B cell (primary cell): ENCODE data around the gene PKDREJ. TPM values are rescaled to one million over a fixed set of nuclear protein-coding genes. Genes with fewer than 3 reads are reported as not detected.

ENCODE experiments used
- ATAC-seq: fragments of 200-7000 bp; cut with Tn5 transposase; one replicate; pipeline ENCODE4 v1.10.0; 2021; ENCODE audit warnings: low read depth, mild to moderate bottlenecking, moderate number of reproducible peaks, moderate library complexity
- CTCF ChIA-PET: fragments of 350-600 bp; sonication (Branson Sonifier 250); formaldehyde crosslinking; loops from one replicate; lab custom pipeline; 2021; ENCODE audit warnings: antibody characterized with exemption, inconsistent platforms; lab: Charles Lee
- POLR2A ChIA-PET: fragments of 350-600 bp; sonication (Branson Sonifier 250); formaldehyde crosslinking; loops from one replicate; lab custom pipeline; 2021; ENCODE audit warnings: antibody characterized with exemption; lab: Charles Lee
- DNase-seq: peaks from one replicate; pipeline ENCODE4 v3.0.0; 2013
- H2AFZ ChIP-seq: 2 replicates; pipeline ENCODE4 v1.6.1; 2012; ENCODE audit warnings: mild to moderate bottlenecking, low read depth, low read length; ENCODE audit not compliant: insufficient read depth, poor library complexity, severe bottlenecking
- H3K27ac ChIP-seq, 2 donors: 1 replicate in 1 of 2; 2 replicates in 1 of 2; pipeline ENCODE4 v1.5.1; 2012 to 2013; ENCODE audit warnings: low read length in 2 of 2, mild to moderate bottlenecking in 2 of 2, moderate library complexity in 1 of 2
- H3K27me3 ChIP-seq, 4 experiments: fragments of 200-600 bp in 1 of 4; sonication (generic) in 1 of 4; replicated peaks in 1 of 4; 1 replicate in 2 of 4; 2 replicates in 2 of 4; pipeline versions ENCODE4 v1.6.1 to v1.7.0; 2013 to 2016; ENCODE audit warnings: low read length in 3 of 4, mild to moderate bottlenecking in 2 of 4, mixed read lengths in 1 of 4, moderate library complexity in 1 of 4; ENCODE audit not compliant: insufficient read depth in 4 of 4, control insufficient read depth in 3 of 4; ENCODE audit errors: control extremely low read depth in 1 of 4
- H3K36me3 ChIP-seq, 2 experiments: replicated peaks in 1 of 2; 1 replicate in 1 of 2; 2 replicates in 1 of 2; pipeline versions ENCODE4 v1.6.1 to v1.7.1; 2013; ENCODE audit warnings: low read length in 1 of 2; ENCODE audit not compliant: insufficient read depth in 2 of 2, control insufficient read depth in 1 of 2; ENCODE audit errors: control extremely low read depth in 1 of 2, extremely low read depth in 1 of 2
- H3K4me1 ChIP-seq, 2 donors: fragments of 200-600 bp in 1 of 2; sonication (generic) in 1 of 2; 1 replicate in 1 of 2; 2 replicates in 1 of 2; pipeline versions ENCODE4 v1.5.1 to v1.6.1; 2013 to 2017; ENCODE audit warnings: low read length in 2 of 2; ENCODE audit not compliant: control insufficient read depth in 2 of 2, insufficient read depth in 2 of 2
- H3K4me2 ChIP-seq: replicated peaks from 2 replicates; pipeline ENCODE3; 2012; ENCODE audit warnings: mild to moderate bottlenecking, low read depth, low read length; ENCODE audit not compliant: poor library complexity, severe bottlenecking
- H3K4me3 ChIP-seq, 5 experiments: fragments of 200-600 bp in 1 of 5; sonication (generic) in 1 of 5; 1 replicate in 3 of 5; 2 replicates in 2 of 5; pipeline versions ENCODE4 v1.5.1 to v1.7.0; 2011 to 2016; ENCODE audit warnings: low read length in 4 of 5, mild to moderate bottlenecking in 4 of 5, low read depth in 2 of 5, control low read depth in 1 of 5, moderate library complexity in 1 of 5; ENCODE audit not compliant: insufficient read depth in 1 of 5; ENCODE audit errors: control extremely low read depth in 1 of 5, extremely low read depth in 1 of 5
- H3K79me2 ChIP-seq: fragments of 200-600 bp; sonication (generic); one replicate; pipeline ENCODE4 v1.6.0; 2016; ENCODE audit warnings: low read length; ENCODE audit not compliant: control insufficient read depth, insufficient read depth
- H3K9ac ChIP-seq: fragments of 200-600 bp; sonication (generic); 2 replicates; pipeline ENCODE4 v1.6.1; 2017; ENCODE audit warnings: mild to moderate bottlenecking, low read length, moderate library complexity
- H3K9me3 ChIP-seq, 3 donors: one replicate each; pipeline versions ENCODE4 v1.6.1 to v1.7.1; 2013; ENCODE audit warnings: low read length in 2 of 3; ENCODE audit not compliant: control insufficient read depth in 2 of 3, insufficient read depth in 1 of 3; ENCODE audit errors: control extremely low read depth in 1 of 3
- H4K20me1 ChIP-seq: 2 replicates; pipeline ENCODE4 v1.6.0; 2012; ENCODE audit warnings: mild to moderate bottlenecking, low read length; ENCODE audit not compliant: insufficient read depth, control insufficient read depth, poor library complexity, severe bottlenecking
- H3K27ac Mint-ChIP-seq: one replicate; pipeline ENCODE4 v1.8.0; 2021; ENCODE audit warnings: mixed read lengths
- H3K27me3 Mint-ChIP-seq: one replicate; pipeline ENCODE4 v1.8.0; 2021; ENCODE audit warnings: mixed read lengths
- H3K4me1 Mint-ChIP-seq: one replicate; pipeline ENCODE4 v1.8.0; 2021; ENCODE audit warnings: mixed read lengths
- H3K4me3 Mint-ChIP-seq: one replicate; pipeline ENCODE4 v1.8.0; 2021; ENCODE audit warnings: mixed read lengths
- H3K9me3 Mint-ChIP-seq: one replicate; pipeline ENCODE4 v1.8.0; 2022; ENCODE audit warnings: mixed read lengths; ENCODE audit not compliant: insufficient read depth
- CTCF ChIP-seq: fragments of 200-600 bp; IDR thresholded peaks from one replicate; pipeline ENCODE4 v1.8.0; 2022; ENCODE audit warnings: antibody characterized with exemption, mild to moderate bottlenecking
- EZH2 ChIP-seq: IDR thresholded peaks from 2 replicates; pipeline ENCODE4 v1.6.1; 2012; ENCODE audit warnings: borderline replicate concordance, low read depth, mild to moderate bottlenecking, moderate library complexity, low read length; ENCODE audit not compliant: insufficient read depth, poor library complexity, severe bottlenecking
- WGBS: methylation state at CpG from one replicate; pipeline ENCODE4 v1.1.5; 2013; ENCODE audit warnings: missing lambda C conversion rate; ENCODE audit not compliant: insufficient coverage; 5-methylcytosine and 5-hydroxymethylcytosine counted together
- intact Hi-C: fragments of 100-400 bp; cut with micrococcal nuclease; formaldehyde crosslinking; loops from one replicate; pipeline ENCODE4 v1.10.0; 2022
- polyA plus RNA-seq: library from polyadenylated mRNA; depleted of rRNA; stranded (reverse); fragments of >200 nt; gene quantifications from 2 replicates; pipeline ENCODE4 v1.2.3, GENCODE V29; 2012
- total RNA-seq, 2 donors: library from RNA; stranded (reverse); fragments of 120-200 nt in 1 of 2; gene quantifications; 1 replicate in 1 of 2; 2 replicates in 1 of 2; pipeline versions ENCODE4 v1.2.3 to v1.2.4, GENCODE V29; 2013 to 2022

PKDREJ gene
- total and polyA plus RNA-seq, 2 donors (not counting 1 experiment from before 2014, with no cell fraction given): not detected

- H3K9ac ChIP-seq: no peak overlapping the region
- DNase-seq: no peak
- Mint-ChIP-seq H3K9me3 (no peaks in the 10 kb centered on the region), H3K4me1 (no peaks in the 10 kb centered on the region), H3K4me3 (no peak overlapping the region), H3K27ac (no peak overlapping the region), H3K27me3 (no peaks in the 10 kb centered on the region)
- peaks cover 0 to 1% of the 10 kb centered on the region in 2 experiments for H3K36me3 ChIP-seq
- H3K4me1 ChIP-seq: no peaks in the 10 kb centered on the region
- H3K27me3 ChIP-seq: no peaks in the 10 kb centered on the region
- H3K9me3 ChIP-seq: no peaks in the 10 kb centered on the region
- no peak overlapping the region for H2AFZ ChIP-seq
- H4K20me1 ChIP-seq: no peaks in the 10 kb centered on the region
- no peak overlapping the region for H3K4me3 ChIP-seq
- POLR2A ChIA-PET: interaction anchor here (0.6 kb wide), 1 partner anchor 218 kb away, joined by 5 read pairs; no protein-coding TSS in a partner anchor
- TF ChIP-seq CTCF: no peak
- no peak for TF ChIP-seq EZH2
- H3K79me2 ChIP-seq: no peaks in the 10 kb centered on the region
- intact Hi-C loops: no loop called here
- WGBS: 100% methylated on average over 7 of the region's 7 CpGs
- CTCF ChIA-PET: interaction anchor here (1.6 kb wide), 1 partner anchor 9 kb away, joined by 3 read pairs; no protein-coding TSS in a partner anchor
- ATAC-seq: no peak
- no peak overlapping the region for H3K4me2 ChIP-seq
- H3K27ac ChIP-seq: no peak overlapping the region
These were observed 36.6 kb downstream of the PKDREJ start for GRCh38 chr22:46226577-46226976.

GRCh38 chr22:46225631-46226030 lies 37.5 kb downstream of the PKDREJ start:
- Mint-ChIP-seq H3K27me3 (no peaks in the 10 kb centered on the region), H3K9me3 (no peaks in the 10 kb centered on the region), H3K4me3 (no peak overlapping the region), H3K4me1 (no peaks in the 10 kb centered on the region), H3K27ac (no peak overlapping the region)
- 93% methylated on average over 7 of the region's 7 CpGs for WGBS
- Histone ChIP-seq H3K27me3 (no peaks in the 10 kb centered on the region), H3K4me2 (no peak overlapping the region), H2AFZ (no peak overlapping the region), H3K9ac (no peak overlapping the region), H4K20me1 (no peaks in the 10 kb centered on the region), H3K4me3 (no peak overlapping the region), H3K36me3 (peaks cover 4 to 6% of the 10 kb centered on the region in 2 experiments), H3K4me1 (no peaks in the 10 kb centered on the region), H3K9me3 (no peaks in the 10 kb centered on the region), H3K27ac (no peak overlapping the region), H3K79me2 (no peaks in the 10 kb centered on the region)
- POLR2A ChIA-PET: no interaction called here
- DNase-seq (no peak), ATAC-seq (no peak)
- TF ChIP-seq CTCF (no peak), EZH2 (no peak)
- intact Hi-C loops: no loop called here
- CTCF ChIA-PET: no interaction called here
